ENCODE results near the gene CCDC47. TPM values are rescaled to one million over a fixed set of nuclear protein-coding genes. Genes with fewer than 3 reads are reported as not detected.

CCDC47 gene
- total RNA-seq, 1 experiment from 2014 or later, result 79.4 TPM

DNA sequence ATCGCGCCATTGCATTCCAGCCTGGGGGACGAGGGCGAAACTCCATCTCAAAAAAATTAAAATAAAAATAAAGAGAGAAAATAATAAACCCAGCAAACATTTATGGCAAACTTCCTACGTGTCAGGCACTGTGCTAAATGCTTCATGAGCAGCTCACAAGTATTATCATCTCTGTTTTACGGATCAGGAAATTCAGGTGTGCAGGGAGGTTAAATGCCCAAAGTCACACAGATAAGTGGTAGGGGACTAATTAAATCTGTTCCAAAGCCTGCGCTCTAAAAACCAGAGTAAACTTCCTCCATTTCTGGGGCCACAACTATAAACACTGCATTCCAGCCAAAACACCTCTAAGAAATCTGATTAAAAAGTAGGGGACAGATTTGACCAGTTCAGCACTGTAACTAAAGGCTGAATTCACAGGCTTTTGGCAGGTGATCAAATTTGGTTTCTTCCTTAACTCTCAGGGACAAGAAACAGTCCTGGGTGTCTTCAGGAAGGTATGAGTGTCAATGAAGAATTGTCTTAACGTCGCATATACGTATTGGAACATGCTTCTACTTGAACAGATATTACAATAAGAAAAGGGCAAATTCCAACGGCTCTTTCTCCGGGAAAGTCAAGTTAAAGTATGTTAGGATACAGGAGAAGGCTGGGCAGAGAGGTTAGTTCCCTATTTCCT is 32.8 kb downstream of the CCDC47 start:
- WGBS (ENCODE audit: extremely low coverage, insufficient read length, low lambda C conversion rate), result no CpG with 5 or more reads among the region's 12 CpGs

More for the DNA sequence above, 32.8 kb downstream of the CCDC47 start:
- no peak for DNase-seq
- no peak for TF ChIP-seq CTCF (conservative IDR thresholded peaks at IDR 0.05)
- no peak overlapping the region for H2BK20ac ChIP-seq (ENCODE audit: low read depth, low read length, poor library complexity, severe bottlenecking)
- no peaks in the 10 kb centered on the region for H3K79me1 ChIP-seq (ENCODE audit: insufficient read depth, low read depth, low read length, poor library complexity, severe bottlenecking)
- no peak overlapping the region for H3K27ac ChIP-seq (ENCODE audit: insufficient read length, low read depth, low read length)
- H3K27me3 Mint-ChIP-seq (ENCODE audit: low read depth), result no peaks in the 10 kb centered on the region
- peaks cover 16% of the 10 kb centered on the region for H3K23me2 ChIP-seq (ENCODE audit: insufficient read length, low read depth, low read length, poor library complexity, severe bottlenecking)
- H3K36me3 Mint-ChIP-seq (ENCODE audit: insufficient read depth in 1 of 3, low read depth in 3 of 3), result peaks cover 0 to 5% (median 2%) of the 10 kb centered on the region in 3 experiments; a peak in 3 of 7 replicates
- no peak overlapping the region for H2BK12ac ChIP-seq (ENCODE audit: insufficient read length, low read depth, low read length)
- no peaks in the 10 kb centered on the region for H4K20me1 ChIP-seq (ENCODE audit: control insufficient read depth, insufficient read depth, insufficient read length)
- no peak overlapping the region for H3K4ac ChIP-seq (ENCODE audit: low read depth, low read length)
- no peak overlapping the region for H2BK5ac ChIP-seq (ENCODE audit: insufficient read length, low read length)
- H4K5ac ChIP-seq (ENCODE audit: insufficient read length, low read depth, low read length), result no peak overlapping the region
- no peak overlapping the region for H3T11ph ChIP-seq (ENCODE audit: low read length)
- H3K4me3 Mint-ChIP-seq, result peak overlapping the region; percentile 90 to 99
- H3K56ac ChIP-seq (ENCODE audit: insufficient read length, low read depth, low read length), result no peak overlapping the region
- H2AFZ ChIP-seq (ENCODE audit: low read length), result no peak overlapping the region
- no peaks in the 10 kb centered on the region for H3K27me3 ChIP-seq (ENCODE audit: insufficient read depth, low read length)
- peaks cover 10 to 13% of the 10 kb centered on the region in 2 experiments for H3K4me1 Mint-ChIP-seq
- peak overlapping the region; percentile 61 for H3K9ac ChIP-seq (ENCODE audit: extremely low read depth, insufficient read length, low read length)
- H3K14ac ChIP-seq (ENCODE audit: insufficient read depth, low read length), result no peak overlapping the region
- no peak overlapping the region for H4K8ac ChIP-seq (replicated peaks; ENCODE audit: insufficient read length, low read depth, low read length)
- no peak overlapping the region for H3K23ac ChIP-seq (ENCODE audit: insufficient read length, low read depth, low read length)
- no peaks in the 10 kb centered on the region for H3K4me1 ChIP-seq (ENCODE audit: insufficient read depth, low read length)
- no peaks in the 10 kb centered on the region for H3K9me3 ChIP-seq (ENCODE audit: control insufficient read depth, low read depth, low read length)
- no peak overlapping the region for H4K91ac ChIP-seq (ENCODE audit: insufficient read length, low read depth, low read length)
- no peak overlapping the region for H2BK15ac ChIP-seq (ENCODE audit: low read depth, low read length)
- H2AK5ac ChIP-seq (ENCODE audit: insufficient read length, low read length), result no peak overlapping the region
- no peaks in the 10 kb centered on the region for H3K9me3 Mint-ChIP-seq
- H3K4me2 ChIP-seq (ENCODE audit: insufficient read depth, insufficient read length, low read length), result peak overlapping the region; percentile 75
- no peak overlapping the region for H2BK120ac ChIP-seq (ENCODE audit: low read depth, low read length, poor library complexity, severe bottlenecking)
- peak overlapping the region; percentile 95 to 97 (median 97) for H3K27ac Mint-ChIP-seq
- H3K79me2 ChIP-seq (ENCODE audit: insufficient read depth, low read length), result no peaks in the 10 kb centered on the region
- H3K18ac ChIP-seq (ENCODE audit: insufficient read length, low read depth, low read length), result no peak overlapping the region
